Vagina (tissue), 2 donors: ENCODE measurements around the gene ENOX2. TPM values are rescaled to one million over a fixed set of nuclear protein-coding genes. Genes with fewer than 3 reads are reported as not detected.
"Not testable (repeated sequence)": the region's sequence is repeated elsewhere in the genome, so short reads cannot be mapped to it uniquely, and the experiment has no call there.

ENCODE experiments used
- DNase-seq, 2 donors: peaks; one replicate each; pipeline ENCODE4 v3.0.0-alpha.2; 2017; ENCODE audit errors: extremely low spot score in 2 of 2
- H3K27ac ChIP-seq: fragments of 200-600 bp; sonication (generic); one replicate; pipeline ENCODE4 v1.5.1; 2019
- H3K27me3 ChIP-seq: fragments of 200-600 bp; sonication (generic); one replicate; pipeline ENCODE4 v1.5.1; 2019
- H3K36me3 ChIP-seq, 2 donors: fragments of 200-600 bp; sonication (generic); one replicate each; pipeline ENCODE4 v1.5.1; 2017 to 2019
- H3K4me1 ChIP-seq: fragments of 200-600 bp; sonication (generic); one replicate; pipeline ENCODE4 v1.5.1; 2019
- H3K4me3 ChIP-seq, 2 donors: fragments of 200-600 bp; sonication (generic); 1 replicate in 1 of 2; 2 replicates in 1 of 2; pipeline ENCODE4 v1.5.1; 2016 to 2019
- H3K9me3 ChIP-seq: fragments of 200-600 bp; sonication (generic); one replicate; pipeline ENCODE4 v1.5.1; 2019
- POLR2A ChIP-seq, 2 donors: fragments of 450-650 bp; IDR thresholded peaks; one replicate each; pipeline ENCODE4 v1.6.1; 2017; ENCODE audit warnings: antibody characterized with exemption in 2 of 2, mild to moderate bottlenecking in 2 of 2, moderate library complexity in 2 of 2
- POLR2AphosphoS5 ChIP-seq, 2 donors: sonication (generic); formaldehyde crosslinking; IDR thresholded peaks; one replicate each; pipeline ENCODE4 v1.9.0; 2017; ENCODE audit warnings: antibody characterized with exemption in 2 of 2, mild to moderate bottlenecking in 2 of 2, low read depth in 1 of 2; ENCODE audit not compliant: insufficient read depth in 1 of 2
- intact Hi-C: fragments of 100-400 bp; cut with DNase I; formaldehyde crosslinking; loops from one replicate; pipeline ENCODE4 v1.15.1; 2023
- total RNA-seq: library from RNA; depleted of rRNA; stranded (reverse); fragments of >200 nt; gene quantifications from one replicate; pipeline ENCODE4 v1.2.3, GENCODE V29; 2016
- TF ChIP-seq, protein P1 (sequence below), 3 experiments: fragments of 450-650 bp in 2 of 3; fragments of 200-600 bp in 1 of 3; sonication (generic) in 1 of 3; IDR thresholded peaks; one replicate each; pipeline ENCODE4 v1.5.1; 2017 to 2019; ENCODE audit warnings: antibody characterized with exemption in 3 of 3, mild to moderate bottlenecking in 2 of 3, moderate library complexity in 2 of 3

ENOX2 gene
- total RNA-seq, 1 donor from 2014 or later, result 8.8 TPM

DNA sequence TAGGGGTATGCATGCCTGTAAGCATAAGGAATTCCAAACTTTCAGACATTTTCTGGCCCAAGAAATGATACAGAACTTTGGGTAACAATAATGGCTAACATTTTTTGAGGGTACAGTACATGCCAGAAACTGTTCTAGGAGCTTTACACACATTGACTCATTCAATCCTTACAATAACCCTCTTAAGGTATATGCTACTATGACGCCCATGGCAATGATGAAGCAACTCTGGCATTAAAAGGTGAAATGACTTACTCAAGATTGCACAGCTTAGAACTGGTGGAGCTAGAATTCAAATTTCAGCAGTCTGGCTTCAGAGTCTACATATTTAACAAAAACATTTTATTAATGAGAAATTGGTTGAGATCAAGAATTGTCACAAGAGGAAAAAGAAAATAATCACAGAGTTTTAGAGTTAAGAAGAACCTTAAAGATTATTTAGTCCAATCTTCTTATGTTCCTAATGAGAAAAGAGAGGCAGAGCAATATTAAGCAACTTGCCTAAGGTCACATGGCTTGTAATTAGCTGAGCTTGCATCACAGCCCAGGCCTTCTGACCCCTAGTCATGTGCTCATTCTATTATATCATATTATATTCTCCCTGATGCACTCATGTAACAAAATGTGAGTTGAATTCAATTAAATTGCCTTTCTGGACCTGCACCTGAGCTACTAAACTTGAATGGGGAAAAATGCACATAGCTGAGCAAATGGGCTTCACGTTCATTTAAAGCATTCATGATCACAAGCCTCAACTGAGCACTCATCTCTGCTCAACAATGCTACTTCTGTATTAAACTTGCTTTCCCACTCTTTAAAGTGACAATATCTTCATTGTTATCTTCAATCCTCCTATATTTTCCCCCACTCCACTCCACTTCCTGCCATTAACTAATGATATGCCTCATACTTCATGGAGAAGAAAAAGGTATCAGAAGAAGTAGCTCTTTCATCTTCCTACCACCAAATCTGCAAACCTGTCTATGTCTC lies 73.2 kb downstream of the ENOX2 start:
- intact Hi-C loops, result no loop called here
- DNase-seq, result no peak
- Histone ChIP-seq H3K9me3 (no peaks in the 10 kb centered on the region), H3K4me1 (no peaks in the 10 kb centered on the region), H3K4me3 (no peak overlapping the region), H3K27me3 (no peaks in the 10 kb centered on the region), H3K36me3 (no peaks in the 10 kb centered on the region), H3K27ac (no peak overlapping the region)
- TF ChIP-seq, protein P1, sequence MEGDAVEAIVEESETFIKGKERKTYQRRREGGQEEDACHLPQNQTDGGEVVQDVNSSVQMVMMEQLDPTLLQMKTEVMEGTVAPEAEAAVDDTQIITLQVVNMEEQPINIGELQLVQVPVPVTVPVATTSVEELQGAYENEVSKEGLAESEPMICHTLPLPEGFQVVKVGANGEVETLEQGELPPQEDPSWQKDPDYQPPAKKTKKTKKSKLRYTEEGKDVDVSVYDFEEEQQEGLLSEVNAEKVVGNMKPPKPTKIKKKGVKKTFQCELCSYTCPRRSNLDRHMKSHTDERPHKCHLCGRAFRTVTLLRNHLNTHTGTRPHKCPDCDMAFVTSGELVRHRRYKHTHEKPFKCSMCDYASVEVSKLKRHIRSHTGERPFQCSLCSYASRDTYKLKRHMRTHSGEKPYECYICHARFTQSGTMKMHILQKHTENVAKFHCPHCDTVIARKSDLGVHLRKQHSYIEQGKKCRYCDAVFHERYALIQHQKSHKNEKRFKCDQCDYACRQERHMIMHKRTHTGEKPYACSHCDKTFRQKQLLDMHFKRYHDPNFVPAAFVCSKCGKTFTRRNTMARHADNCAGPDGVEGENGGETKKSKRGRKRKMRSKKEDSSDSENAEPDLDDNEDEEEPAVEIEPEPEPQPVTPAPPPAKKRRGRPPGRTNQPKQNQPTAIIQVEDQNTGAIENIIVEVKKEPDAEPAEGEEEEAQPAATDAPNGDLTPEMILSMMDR (IDR thresholded peaks at IDR 0.05), result no peak
- no peak for TF ChIP-seq POLR2AphosphoS5 (IDR thresholded peaks at IDR 0.05; ENCODE audit: insufficient read depth in 1 of 2, low read depth in 1 of 2)
- no peak for TF ChIP-seq POLR2A (IDR thresholded peaks at IDR 0.05)

DNA sequence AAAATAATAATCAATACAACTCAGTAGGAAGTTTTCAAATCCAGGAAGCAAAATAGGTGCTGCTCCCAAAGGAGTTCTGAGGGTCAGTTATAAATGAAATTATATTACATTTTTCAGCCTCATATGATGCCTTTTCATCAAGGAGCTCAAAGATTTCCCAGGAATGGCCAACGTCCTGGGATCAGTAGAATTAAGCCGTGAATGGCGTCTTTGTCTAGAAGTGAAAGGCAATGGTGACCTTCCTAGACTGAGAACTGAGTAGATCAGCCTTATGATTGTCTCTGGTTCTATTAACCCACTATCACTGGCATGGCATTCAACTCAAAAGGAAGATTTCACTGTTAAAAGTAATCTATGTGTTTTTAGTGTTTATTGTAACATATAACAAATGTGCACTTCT lies 74.4 kb downstream of the ENOX2 start:
- no peak overlapping the region for H3K4me3 ChIP-seq
- H3K4me1 ChIP-seq, result no peaks in the 10 kb centered on the region
- DNase-seq, result no peak
- H3K27ac ChIP-seq, result no peak overlapping the region
- TF ChIP-seq POLR2AphosphoS5 (IDR thresholded peaks at IDR 0.05; ENCODE audit: insufficient read depth in 1 of 2, low read depth in 1 of 2) (no peak), POLR2A (IDR thresholded peaks at IDR 0.05) (no peak)
- TF ChIP-seq, protein P1 (IDR thresholded peaks at IDR 0.05), result no peak
- intact Hi-C loops, result no loop called here
- no peaks in the 10 kb centered on the region for H3K9me3 ChIP-seq
- H3K27me3 ChIP-seq, result no peaks in the 10 kb centered on the region
- no peaks in the 10 kb centered on the region for H3K36me3 ChIP-seq

DNA sequence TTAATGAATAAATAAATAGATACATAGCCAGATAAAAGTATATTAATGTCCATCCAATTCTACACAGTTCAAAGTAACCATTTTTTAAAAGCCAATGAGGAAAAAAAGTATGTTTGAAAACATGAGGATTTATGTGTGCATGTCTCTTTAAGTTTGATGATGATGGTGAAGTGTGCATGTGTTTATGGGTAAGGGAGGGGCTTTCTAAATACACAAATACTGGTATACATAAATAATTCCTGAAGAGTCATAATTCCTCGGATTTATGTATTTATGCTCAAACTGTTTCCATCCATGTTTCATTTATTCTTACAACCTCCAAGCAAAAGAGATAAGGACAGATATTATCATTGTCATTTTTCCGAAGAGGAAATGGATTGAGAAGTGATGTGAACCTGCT lies 75.4 kb downstream of the ENOX2 start:
- TF ChIP-seq POLR2A (IDR thresholded peaks at IDR 0.05), result no peak
- TF ChIP-seq POLR2AphosphoS5 (IDR thresholded peaks at IDR 0.05; ENCODE audit: insufficient read depth in 1 of 2, low read depth in 1 of 2), result no peak
- TF ChIP-seq, protein P1 (IDR thresholded peaks at IDR 0.05), result no peak
- intact Hi-C loops, result no loop called here
- Histone ChIP-seq H3K4me3 (no peak overlapping the region), H3K27me3 (no peaks in the 10 kb centered on the region), H3K27ac (no peak overlapping the region), H3K36me3 (no peaks in the 10 kb centered on the region), H3K4me1 (no peaks in the 10 kb centered on the region), H3K9me3 (no peaks in the 10 kb centered on the region)
- DNase-seq, result no peak

DNA sequence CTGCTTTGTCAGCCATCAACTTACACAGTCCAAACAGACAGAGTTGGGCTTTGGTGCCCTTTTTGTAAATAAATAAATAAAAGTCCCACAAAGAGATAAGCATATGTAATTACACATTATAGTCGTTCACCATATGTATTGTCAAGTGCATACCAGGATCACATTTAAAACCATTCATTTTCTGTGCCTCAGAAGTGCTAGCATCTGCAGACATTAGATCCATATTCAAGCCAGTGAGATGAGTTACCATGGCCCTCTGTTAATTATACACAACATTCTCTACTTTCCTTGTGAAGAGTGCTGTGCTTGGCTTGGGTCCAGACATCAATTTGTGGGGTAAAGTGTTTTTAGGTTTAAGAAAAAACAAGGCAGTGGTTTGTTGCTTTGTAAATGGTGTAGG lies 76.8 kb downstream of the ENOX2 start:
- intact Hi-C loops, result no loop called here
- H3K27ac ChIP-seq, result no peak overlapping the region
- H3K4me3 ChIP-seq, result no peak overlapping the region
- no peaks in the 10 kb centered on the region for H3K9me3 ChIP-seq
- TF ChIP-seq, protein P1 (IDR thresholded peaks at IDR 0.05), result no peak
- no peak for TF ChIP-seq POLR2AphosphoS5 (IDR thresholded peaks at IDR 0.05; ENCODE audit: insufficient read depth in 1 of 2, low read depth in 1 of 2)
- TF ChIP-seq POLR2A (IDR thresholded peaks at IDR 0.05), result no peak
- DNase-seq, result no peak
- no peaks in the 10 kb centered on the region for H3K4me1 ChIP-seq
- H3K27me3 ChIP-seq, result no peaks in the 10 kb centered on the region
- no peaks in the 10 kb centered on the region for H3K36me3 ChIP-seq

DNA sequence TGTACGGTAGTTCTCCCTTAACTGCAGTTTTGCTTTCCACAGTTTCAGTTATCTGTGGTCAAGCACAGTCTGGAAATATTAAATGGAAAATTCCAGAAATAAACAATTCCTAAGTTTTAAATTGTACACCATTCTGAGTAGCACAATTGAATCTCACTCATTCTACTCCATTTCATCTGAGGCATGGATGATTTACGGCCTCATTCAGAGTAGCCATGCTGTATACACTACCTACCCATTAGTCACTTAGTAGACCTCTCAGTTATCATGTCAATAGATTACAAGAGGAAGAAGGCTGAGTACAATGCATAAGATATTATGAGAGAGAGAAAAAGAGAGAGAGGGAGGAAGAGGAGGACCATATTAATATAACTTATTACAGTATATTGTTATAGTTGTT lies 77.5 kb downstream of the ENOX2 start:
- H3K27me3 ChIP-seq, result no peaks in the 10 kb centered on the region
- TF ChIP-seq, protein P1 (IDR thresholded peaks at IDR 0.05), result no peak
- TF ChIP-seq POLR2A (IDR thresholded peaks at IDR 0.05) (no peak), POLR2AphosphoS5 (IDR thresholded peaks at IDR 0.05; ENCODE audit: insufficient read depth in 1 of 2, low read depth in 1 of 2) (no peak)
- H3K9me3 ChIP-seq, result no peaks in the 10 kb centered on the region
- H3K27ac ChIP-seq, result no peak overlapping the region
- H3K4me3 ChIP-seq, result no peak overlapping the region
- no peaks in the 10 kb centered on the region for H3K4me1 ChIP-seq
- intact Hi-C loops, result no loop called here
- no peaks in the 10 kb centered on the region for H3K36me3 ChIP-seq
- no peak for DNase-seq

DNA sequence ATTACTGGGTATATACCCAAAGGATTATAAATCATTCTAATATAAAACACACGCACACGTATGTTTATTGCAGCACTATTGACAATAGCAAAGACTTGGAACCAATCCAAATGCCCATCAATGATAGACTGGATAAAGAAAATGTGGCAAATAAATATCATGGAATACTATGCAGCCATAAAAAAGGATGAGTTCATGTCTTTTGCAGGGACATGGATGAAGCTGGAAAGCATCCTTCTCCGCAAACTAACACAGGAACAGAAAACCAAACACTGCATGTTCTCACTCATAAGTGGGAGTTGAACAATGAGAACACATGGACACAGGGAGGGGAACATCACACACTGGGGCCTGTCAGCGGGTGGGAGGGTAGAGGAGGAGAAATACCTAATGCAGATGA lies 83.6 kb downstream of the ENOX2 start:
- DNase-seq, H3K36me3 ChIP-seq, H3K27me3 ChIP-seq, H3K27ac ChIP-seq, H3K4me3 ChIP-seq, H3K4me1 ChIP-seq, intact Hi-C loops, H3K9me3 ChIP-seq: not testable (repeated sequence)

DNA sequence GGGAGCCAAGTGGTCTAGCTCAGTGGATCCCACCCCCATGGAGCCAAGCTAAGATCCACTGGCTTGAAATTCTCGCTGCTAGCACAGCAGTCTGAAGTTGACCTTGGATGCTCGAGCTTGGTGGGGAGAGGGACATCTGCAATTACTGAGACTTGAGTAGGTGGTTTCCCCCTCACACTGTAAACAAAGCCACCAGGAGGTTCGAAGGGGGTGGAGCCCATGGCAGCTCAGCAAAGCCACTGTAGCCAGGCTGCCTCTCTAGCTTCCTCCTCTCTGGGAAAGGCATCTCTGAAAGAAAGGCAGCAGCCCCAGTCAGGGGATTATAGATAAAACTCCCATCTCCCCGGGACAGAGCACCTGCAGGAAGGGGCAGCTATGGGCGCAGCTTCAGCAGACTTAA lies 89.1 kb downstream of the ENOX2 start:
- H3K9me3 ChIP-seq, intact Hi-C loops, DNase-seq, H3K4me3 ChIP-seq, H3K27me3 ChIP-seq, H3K27ac ChIP-seq, H3K36me3 ChIP-seq, H3K4me1 ChIP-seq: not testable (repeated sequence)
